GM21723 (cell line): ENCODE measurements around the gene NUDT16L1.

ENCODE experiments used
- ATAC-seq: cut with Tn5 transposase; IDR thresholded peaks from one replicate; pipeline ENCODE4 v1.9.1; 2021; ENCODE audit warnings: mild to moderate bottlenecking, moderate library complexity; ENCODE audit not compliant: unreplicated experiment

NUDT16L1 gene

GRCh38 chr16:4663777-4664465 is 29.4 kb upstream of the NUDT16L1 start:
- no peak for ATAC-seq

GRCh38 chr16:4664538-4665418 is 28.6 kb upstream of the NUDT16L1 start:
- peak; percentile 53 for ATAC-seq

DNA sequence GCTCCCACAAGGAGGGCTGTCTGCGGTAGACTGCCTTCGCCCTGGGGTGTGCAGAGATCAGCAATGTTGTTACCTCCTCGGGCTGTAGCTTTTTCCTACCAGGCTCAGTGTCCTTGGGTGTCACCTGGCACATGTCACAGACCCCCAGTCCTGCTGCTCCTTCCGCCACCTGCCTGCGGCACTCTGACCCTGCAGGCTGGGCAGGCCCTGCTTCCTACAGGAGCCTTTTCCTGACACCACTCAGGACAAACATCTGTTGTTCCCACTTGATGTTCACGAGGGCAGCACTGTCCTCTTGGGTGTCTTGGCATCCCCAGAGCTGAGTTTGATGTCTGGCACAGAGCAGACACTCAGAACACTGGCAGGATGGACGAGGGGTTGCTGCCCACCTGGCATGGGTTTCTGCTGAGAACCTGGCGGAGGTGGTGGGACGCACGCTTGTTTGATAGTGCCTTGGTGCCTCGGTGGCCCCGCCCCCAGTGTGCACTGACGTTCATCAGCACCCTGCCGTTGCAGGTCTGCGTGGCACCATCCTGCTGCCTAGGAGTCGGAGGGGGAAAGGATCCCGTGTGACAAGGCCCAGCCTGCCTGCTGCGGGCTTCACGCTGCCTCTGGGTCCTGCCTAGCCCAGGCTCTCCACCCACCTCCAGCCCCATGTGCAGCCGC is 26.7 kb upstream of the NUDT16L1 start:
- no peak for ATAC-seq

DNA sequence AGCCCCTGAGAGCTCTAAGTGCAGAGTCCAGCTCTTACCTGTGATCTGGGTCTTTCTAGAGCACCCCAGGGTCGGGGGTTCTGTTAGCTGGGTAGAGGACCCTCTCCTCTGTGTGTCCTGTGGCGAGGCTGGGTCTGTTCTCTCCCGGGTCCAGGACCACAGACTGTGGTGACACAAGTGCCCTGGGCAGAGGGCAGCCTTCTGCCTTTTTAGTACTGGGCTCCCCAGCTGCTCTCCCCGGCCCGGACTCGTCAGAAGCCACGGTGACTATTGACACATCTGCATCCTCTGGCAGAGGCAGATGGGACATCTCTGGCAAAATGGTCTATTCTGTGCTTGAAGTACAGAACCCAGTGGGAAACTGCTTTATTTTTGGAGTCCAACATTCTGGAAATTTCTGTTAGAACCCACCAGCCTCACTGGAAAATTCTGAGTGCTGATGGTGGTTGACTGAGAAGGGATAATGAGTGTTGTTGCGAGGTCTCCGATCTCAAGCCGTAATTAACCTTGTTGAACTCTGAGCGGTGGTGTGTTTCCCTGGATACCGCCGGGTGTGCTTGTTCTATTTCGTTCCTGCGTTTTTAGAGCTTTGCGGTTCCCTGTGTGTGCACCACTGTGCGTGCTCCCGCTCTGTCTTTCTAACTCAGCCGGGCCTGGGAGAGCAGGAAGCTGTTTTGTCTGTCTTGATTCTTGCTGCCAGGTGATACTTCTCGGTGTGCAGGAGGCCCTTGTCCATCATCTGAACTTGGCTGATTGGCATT is 26.0 kb upstream of the NUDT16L1 start:
- ATAC-seq = no peak

DNA sequence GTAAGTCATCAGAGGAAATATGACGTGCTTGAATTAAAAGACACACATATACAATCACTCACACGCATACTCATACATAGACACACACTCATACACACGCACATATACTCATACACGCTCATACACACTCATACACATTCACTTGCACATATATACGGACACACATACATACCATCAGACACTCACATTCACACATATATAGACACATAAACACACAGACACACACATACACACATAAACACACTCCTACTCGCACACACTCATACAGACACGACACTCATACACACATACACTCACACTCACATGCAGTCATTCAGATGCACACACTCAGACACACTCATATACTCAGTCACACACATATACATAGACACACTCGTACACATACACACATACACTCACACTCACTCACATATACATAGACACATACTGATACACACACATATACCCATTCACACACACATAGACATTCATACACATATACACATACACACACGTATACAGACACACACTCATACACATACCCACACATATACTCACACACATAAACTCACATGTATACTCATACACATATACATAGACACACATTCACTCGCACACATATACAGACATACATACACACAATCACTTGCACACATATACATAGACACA is 24.9 kb upstream of the NUDT16L1 start:
- no peak for ATAC-seq

GRCh38 chr16:4673387-4674046 is 19.8 kb upstream of the NUDT16L1 start:
- no peak for ATAC-seq

DNA sequence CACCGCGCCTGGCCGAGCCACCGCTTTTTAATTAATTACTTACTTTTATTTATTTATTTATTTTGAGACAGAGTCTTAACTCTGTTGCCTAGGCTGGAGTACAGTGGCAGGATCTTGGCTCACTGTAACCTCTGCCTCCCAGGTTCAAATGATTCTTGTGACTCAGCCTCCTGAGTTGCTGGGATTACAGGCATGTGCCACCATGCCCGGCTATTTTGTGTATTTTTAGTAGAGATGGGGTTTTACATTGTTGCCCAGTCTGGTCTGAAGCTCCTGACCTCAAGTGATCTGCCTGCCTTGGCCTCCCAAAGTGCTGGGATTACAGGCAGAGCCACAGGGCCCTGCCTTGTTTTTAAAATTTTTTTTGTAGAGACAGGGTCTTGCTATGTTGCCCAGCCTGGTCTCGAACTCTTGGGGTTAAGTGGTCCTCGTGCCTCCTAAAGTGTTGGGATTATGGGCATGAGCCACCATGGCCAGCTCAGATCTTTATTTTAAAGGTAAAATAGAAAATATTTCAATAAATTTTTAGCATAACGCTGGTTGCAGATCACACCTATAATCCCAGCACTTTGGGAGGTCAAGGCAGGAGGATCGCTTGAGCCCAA is 18.3 kb upstream of the NUDT16L1 start:
- ATAC-seq = no peak

DNA sequence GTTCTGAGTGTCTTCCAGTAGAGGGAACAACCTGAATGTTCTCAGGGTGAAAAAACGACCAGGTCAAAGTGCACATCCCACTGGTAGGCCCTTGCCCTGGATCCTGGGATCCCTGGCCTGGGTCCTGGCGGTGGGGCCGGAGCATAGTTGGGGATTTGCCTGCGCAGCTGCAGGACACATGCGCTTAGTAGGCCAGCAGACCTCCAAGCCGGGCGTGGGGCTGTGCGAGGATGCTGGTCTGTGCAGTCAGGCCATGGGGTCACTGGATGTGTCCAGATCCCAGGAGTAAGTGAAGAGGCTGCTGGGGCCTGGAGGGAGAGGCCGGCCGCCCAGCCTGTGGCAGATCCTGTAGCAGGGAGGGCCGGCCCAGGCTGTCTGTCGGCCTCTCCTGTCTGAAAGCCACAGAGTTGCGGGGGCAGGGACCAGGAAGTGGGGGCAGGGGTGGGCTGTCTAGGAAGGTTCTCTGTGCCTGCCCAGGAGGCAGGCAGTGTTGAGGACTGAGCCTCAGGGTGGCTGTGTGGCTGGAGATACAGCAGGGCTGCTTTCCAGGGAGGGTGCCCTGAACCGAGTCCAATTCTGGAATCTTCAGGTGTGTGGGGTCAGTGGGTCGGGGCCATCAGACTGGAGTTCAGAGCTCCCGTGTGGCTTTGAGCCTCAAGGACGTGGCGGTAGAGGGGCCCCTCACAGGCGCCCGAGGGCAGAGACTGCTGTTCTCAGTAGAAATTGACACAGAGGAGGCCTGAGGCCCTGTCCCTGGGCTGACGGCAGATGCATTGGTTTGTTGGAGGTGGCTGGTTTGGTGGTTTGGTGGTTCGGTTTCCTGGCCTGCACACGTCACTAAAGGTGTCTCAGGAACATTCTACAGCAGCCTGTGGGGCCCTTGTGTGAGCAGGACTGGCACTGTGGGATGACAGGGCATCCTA is 17.2 kb upstream of the NUDT16L1 start:
- no peak for ATAC-seq

DNA sequence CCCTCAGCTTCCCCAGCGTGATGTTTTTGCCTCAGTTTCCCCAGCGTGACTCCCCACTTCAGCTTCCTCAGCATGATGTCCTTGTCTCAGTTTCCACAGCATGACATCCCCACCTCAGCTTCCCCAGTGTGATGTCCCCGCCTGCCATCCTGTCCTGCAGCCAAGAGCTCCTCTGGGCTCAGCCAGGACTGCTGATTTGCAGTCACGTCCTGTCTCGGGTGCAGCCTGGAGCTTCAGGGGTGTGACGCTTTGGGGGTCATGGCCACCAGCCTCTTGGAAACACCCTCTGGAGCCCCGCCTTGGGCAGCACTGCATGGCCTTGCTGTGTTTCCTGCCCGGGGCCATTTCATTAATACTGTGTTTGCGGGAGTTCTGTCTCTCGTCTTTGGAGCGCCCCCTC is 16.5 kb upstream of the NUDT16L1 start:
- ATAC-seq = no peak

- ATAC-seq = no peak
These were observed 16.0 kb upstream of the NUDT16L1 start for GRCh38 chr16:4677390-4677789.

- ATAC-seq = no peak
These were observed 15.4 kb upstream of the NUDT16L1 start for GRCh38 chr16:4677994-4678393.

DNA sequence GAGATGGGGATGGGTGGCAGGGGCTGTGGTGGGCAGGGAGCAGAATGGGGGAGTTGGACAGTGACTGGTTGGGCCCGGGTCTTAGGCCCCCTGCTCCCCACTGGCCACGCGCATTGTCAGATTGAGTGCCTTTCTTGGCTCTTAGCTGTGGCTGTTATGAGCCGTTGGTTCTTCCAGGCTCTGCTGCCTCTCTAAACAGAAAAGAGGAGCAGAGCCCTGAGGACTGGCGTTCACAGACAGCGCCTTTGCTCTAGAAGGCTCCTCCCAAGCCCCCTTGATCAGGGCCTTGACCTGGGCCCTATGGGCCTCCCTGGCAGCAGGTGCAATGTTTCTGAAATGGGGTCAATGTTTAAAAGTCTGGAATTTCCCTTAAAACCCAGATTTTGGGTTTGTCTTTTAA is 14.8 kb upstream of the NUDT16L1 start:
- no peak for ATAC-seq

DNA sequence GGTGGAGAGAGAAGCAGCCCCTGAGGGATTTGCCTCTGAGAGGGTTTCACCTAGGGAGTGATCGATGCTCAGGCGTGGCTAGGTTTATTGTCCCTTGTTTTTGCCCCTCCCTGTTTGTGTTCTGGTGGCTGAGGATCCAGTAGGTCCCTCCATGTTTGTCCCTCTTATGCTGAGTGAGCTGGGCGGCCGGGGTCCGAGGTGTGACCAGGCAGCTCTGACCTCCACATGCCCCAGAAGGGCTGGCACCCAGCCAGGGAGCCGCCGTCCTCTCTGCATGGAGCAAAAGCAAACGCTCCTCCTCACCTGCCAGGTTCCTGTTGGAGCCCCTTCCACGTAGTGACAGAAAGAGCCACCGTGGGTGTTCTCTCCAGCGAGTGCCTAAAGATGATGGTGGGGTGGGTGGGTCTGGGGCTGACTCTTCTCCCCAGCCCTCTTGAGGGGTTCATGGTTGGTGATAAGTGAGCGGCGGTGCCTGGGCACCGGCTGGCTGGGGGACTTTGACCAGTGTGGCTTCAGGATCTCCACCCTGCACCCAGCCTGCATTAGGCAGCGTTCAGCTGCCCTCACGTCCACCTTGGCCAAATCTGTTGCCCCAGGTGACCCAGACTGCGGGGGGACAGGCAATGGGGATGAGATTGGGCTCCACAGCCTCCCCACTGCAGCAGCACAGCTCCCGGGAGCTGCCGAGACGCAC is 14.1 kb upstream of the NUDT16L1 start:
- no peak for ATAC-seq

DNA sequence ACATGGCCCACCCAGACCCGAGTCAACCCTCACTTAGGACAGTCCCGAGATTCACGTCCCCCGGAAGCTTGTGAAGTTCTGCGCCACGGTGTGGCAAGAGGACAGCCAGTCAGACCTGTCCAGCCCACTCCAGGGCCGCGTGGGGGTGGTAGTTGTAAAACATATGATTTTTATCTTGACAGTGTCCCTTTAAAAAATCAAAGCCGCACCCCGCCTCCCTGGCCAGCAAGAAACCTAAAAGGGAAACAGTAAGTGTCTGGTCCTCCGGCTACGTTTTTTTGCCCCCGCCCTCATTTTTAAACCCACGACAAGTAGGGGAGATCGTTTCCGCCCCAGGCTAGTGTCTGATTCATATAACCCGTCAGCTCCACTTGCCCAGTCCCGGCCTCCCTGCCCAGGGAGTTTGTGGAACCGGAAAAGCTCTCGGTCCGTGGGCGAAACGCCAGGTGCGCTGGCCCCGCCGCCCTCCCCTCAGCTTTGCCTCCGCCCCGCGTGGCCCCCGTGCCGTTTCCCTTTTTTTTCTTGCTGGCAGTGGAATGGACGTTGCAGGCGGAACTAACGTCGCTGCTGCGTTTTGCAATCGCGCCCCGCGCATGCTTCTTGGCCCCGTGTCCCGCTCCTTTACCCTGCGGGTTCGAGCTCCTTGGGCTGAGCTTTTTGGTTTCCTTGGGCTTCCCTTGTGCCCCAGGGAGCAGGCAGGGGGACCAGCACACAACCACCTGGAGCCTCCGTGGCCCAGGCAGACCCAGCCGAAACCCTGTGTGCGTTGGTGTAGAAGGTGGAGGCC is 13.3 kb upstream of the NUDT16L1 start:
- ATAC-seq = no peak

- no peak for ATAC-seq
These were observed 12.5 kb upstream of the NUDT16L1 start for GRCh38 chr16:4680673-4681470.

DNA sequence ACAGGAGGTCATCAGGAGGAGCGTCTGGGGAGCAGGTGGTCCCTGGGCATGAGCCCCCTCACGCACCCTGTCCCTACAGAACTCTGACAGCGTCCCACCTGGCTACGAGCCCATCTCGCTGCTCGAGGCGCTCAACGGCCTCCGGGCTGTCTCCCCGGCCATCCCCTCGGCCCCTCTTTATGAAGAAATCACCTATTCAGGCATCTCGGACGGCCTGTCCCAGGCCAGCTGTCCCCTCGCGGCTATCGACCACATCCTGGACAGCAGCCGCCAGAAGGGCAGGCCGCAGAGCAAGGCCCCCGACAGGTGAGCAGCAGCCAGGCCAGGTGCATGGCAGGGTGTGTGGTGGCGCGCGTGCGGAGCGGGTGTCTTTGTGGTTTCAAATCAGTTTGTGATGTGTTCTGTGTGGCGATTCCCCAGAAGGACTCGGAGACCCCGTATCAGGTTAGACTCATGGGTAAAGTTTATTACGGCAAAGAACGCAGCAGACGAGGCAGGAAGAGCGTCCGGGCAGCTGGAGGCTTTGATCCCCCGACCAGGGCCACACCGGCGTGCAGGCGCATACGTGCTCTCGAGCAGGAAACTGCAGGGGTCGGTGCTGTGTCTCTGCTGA is 11.8 kb upstream of the NUDT16L1 start:
- ATAC-seq = no peak
